Stimulated activated naive CD4-positive, alpha-beta T cell (primary cell): ENCODE measurements around the gene FIZ1.
"Not testable (repeated sequence)": the region's sequence is repeated elsewhere in the genome, so short reads cannot be mapped to it uniquely, and the experiment has no call there.

Experiments used
- DNase-seq, 6 experiments: peaks; one replicate each; lab custom pipeline; 2025; lab: John Stamatoyannopoulos, UW

The FIZ1 gene

DNA sequence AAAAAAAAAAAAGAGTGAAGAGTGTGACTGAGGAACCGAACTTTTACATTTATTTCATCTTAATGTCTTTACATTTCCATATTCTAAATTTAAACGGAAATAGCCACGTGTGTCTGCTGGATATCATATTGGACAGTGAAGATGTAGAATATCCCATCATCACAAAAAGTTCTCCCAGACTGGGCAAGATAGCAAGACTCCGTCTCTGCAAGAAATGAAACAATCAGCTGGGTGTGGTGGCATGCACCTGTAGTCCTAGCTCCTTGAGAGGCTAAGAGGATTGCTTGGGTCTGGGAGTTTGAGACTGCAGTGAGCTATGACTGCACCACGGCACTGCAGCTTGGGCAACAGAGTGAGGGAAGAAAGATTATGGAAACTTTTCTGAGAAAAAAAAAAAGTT lies 22.6 kb downstream of the FIZ1 start:
- no peak for DNase-seq

DNA sequence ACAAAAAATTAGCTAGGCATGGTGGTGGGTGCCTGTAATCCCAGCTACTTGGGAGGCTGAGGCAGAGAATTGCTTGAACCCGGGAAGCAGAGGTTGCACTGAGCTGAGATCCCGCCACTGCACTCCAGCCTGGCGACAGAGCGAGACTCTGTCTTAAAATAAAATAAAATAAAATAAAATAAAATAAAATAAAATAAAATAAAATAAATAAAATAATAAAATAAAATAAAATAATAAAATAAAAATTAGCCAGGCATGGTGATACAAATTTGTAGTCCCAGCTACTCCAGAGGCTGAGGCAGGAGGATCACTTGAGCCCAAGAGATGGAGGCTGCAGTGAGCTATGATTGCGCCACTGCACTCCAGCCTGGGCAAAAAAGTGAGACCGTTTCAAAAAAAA lies 25.4 kb downstream of the FIZ1 start:
- DNase-seq: not testable (repeated sequence)

DNA sequence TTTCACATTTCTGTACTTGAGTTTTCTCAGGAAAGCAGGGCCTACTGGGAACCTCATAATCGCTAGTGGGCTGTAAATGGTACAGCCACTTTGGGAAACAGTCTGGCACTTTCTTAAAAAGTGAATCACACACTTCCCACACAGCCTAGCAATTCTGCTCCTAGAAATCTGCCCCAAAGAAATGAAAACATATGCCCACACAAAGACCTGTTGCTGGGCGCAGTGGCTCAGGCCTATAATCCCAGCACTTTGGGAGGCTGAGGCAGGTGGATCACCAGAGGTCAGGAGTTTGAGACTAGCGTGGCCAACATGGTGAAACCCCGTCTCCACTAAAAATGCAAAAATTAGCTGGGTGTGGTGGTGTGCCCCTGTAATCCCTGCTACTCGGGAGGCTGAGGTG lies 29.8 kb downstream of the FIZ1 start:
- DNase-seq: not testable (repeated sequence)

DNA sequence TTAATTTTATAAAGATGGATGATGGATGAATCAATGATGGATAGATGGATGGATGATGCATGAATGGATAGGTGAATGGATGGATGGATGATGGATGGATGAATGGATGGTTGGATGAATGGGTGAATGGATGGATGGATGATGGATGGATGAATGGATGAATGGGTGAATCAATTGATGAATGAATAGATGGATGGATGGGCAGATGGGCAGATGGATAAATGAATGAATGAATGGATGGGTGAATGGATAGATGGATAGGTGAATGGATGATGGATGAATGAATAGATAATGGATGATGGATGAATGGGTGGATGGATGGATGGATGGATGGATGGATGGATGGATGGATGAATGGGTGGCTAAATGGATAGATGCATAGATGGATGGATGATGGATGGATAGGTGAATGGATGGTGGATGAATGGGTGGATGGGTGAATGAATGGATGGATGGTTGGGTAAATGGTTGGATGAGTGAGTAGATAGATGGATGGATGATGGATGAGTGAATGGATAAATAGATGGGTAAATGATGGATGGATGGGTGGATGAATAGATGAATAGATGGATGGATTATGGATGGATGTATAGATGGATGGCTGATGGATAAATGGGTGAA lies 31.5 kb downstream of the FIZ1 start:
- no peak for DNase-seq

DNA sequence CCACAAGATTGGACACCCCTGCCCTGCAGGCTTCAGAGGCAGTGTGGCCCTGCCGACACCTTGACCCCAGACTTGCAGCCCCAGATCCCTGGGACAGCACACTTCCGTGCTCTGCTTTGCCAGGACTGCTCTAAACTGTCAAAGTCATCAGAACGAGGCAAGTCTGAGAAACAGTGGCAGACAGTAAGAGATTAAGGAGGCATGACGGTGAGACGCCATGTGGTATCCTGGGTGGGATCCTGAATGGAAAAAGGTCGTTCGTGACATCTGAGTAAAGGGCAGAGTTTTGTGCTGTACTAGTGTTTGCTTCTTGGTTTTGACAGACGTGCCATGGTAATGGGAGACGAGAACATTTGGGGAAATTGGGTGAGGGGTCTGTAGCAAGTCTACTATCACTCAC lies 32.5 kb downstream of the FIZ1 start:
- DNase-seq: no peak

DNA sequence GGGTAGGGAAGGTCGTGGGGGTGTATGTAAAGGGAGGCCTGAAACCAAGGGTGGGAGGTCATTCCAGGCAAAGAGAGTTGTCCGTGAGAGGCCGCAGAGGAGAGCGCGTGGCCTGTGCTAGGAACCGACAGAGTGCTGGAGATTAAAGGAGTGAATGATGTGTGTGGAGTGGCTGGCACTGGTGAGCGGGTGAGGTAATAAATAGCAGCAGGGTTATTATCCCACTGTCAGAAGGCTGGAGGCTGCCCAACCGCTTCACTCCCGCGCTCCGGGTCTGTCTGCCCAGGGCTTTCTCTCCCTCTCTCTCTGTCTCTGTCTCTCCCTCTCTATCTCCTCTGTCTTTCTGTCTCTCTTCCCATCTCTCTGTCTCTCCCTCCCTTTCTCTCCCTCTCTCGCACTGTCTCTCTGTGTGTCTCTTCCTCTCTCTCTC lies 36.0 kb downstream of the FIZ1 start:
- no peak for DNase-seq

- no peak for DNase-seq
Measured at GRCh38 chr19:55559684-55560083, 39.6 kb downstream of the FIZ1 start.

DNA sequence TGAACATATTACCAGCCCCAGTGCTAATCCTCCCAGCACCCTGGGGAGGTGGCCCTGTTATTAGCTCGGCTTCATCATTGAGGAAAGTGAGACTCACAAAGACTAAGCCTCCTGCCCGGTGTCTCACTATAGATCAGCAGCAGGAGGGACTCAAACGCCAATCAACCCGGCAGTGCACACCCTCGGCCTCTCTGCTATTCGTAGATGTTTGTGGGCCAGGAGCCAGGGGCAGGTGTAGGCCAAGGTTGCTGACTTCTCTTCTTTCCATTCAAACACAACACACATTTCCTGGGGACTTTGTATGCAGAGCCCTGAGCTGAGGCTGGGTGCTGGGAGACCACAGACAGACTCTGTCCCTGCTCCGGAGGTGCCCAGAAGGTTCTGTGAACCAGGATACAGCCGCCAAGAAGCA lies 44.6 kb downstream of the FIZ1 start:
- no peak for DNase-seq

- no peak for DNase-seq
Measured at GRCh38 chr19:55554302-55554701, 45.0 kb downstream of the FIZ1 start.

- DNase-seq: no peak
Measured at GRCh38 chr19:55553217-55554182, 45.8 kb downstream of the FIZ1 start.

GRCh38 chr19:55552620-55553019 lies 46.7 kb downstream of the FIZ1 start:
- DNase-seq: no peak

DNA sequence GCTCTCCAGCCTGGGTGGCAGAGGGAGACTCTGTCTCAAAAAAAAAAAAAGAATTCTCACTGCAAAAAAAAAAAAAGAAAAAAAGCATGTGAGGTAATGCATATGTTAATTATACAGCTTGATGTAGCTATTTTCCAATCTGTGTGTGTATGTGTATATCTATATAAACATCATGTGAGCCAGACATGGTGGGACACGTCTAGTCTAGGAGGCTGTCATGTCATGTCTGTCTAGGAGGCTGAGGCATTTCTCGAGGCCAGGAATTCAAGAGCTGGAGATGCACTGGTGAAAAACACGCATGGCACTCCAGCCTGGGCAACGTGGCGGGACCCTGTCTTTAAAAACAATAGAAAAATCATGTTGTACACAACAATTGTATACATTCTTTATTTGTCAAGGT lies 47.1 kb downstream of the FIZ1 start:
- DNase-seq: no peak

DNA sequence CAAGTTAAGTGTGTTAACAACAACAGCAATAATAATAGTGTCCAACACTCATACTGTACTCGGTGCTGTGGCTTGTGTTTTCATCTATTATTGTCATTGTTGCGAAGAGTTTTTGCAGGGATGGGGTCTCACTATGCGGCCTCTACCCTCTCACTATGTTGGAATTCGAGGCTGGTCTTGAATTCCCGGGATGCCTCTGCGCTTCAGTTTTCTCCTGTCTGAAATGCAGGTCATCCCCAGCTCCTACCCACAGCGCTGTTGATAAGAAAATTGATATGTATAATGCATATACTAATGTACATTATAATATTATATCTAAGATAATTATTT lies 49.0 kb downstream of the FIZ1 start:
- DNase-seq: no peak

GRCh38 chr19:55549500-55550320 lies 49.6 kb downstream of the FIZ1 start:
- DNase-seq: no peak

DNA sequence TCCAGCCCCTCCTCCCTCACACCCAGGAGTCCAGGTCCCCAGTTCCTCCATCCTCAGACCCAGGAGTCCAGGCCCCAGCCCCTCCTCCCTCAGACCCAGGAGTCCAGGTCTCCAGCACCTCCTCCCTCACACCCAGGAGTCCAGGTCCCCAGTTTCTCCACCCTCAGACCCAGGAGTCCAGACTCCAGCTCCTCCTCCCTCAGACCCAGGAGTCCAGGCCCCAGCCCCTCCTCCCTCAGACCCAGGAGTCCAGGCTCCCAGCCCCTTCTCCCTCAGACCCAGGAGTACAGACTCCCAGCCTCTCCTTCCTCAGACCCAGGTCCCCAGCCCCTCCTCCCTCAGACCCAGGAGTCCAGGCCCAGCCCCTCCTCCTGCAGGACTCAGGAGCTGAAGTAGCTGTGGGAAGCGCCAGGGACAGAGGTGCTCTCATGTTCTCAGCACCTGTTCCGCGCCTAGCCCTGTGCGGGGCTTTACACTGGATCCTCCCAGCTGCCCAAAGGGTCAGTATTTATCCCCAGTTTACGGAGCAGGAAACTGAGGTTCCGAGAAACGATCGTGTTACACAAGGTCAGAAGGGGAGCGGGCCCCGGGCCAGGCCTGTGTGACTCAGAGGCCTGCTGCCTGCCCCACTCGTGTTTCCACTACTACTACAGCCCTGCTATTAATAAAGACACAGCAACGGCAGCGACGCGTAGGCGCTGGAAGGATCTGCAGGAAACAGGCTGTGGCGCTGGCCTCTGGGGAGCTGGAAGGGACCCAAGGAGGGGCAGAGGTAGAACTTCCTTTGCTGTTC lies 52.3 kb downstream of the FIZ1 start:
- no peak for DNase-seq

DNA sequence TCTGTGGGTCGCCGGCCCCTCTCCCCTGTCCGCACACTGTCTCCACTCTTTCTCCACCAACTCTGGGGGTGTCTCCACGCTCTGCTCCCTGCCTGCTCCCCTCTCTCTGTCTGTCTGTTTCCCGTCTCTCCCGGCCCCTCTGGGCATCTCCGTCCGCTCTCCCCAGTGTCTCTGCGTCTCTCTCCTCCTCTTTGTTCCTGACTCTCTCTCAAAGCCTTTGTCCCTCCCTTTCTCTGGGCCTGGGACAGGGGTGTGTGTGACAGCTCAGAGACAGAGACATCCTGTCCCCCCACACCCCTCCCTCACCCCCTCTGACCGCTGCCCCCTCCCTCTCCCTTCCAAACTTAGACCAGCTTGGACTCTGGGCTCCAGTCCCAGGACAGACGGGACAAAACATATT lies 53.3 kb downstream of the FIZ1 start:
- DNase-seq: no peak

GRCh38 chr19:55545443-55545842 lies 53.9 kb downstream of the FIZ1 start, which contains the start of gene SBK3:
SBK3 (minus strand) TSS chr19:55545543; CDS start chr19:55545543, 0 bp downstream.
- no peak for DNase-seq

DNA sequence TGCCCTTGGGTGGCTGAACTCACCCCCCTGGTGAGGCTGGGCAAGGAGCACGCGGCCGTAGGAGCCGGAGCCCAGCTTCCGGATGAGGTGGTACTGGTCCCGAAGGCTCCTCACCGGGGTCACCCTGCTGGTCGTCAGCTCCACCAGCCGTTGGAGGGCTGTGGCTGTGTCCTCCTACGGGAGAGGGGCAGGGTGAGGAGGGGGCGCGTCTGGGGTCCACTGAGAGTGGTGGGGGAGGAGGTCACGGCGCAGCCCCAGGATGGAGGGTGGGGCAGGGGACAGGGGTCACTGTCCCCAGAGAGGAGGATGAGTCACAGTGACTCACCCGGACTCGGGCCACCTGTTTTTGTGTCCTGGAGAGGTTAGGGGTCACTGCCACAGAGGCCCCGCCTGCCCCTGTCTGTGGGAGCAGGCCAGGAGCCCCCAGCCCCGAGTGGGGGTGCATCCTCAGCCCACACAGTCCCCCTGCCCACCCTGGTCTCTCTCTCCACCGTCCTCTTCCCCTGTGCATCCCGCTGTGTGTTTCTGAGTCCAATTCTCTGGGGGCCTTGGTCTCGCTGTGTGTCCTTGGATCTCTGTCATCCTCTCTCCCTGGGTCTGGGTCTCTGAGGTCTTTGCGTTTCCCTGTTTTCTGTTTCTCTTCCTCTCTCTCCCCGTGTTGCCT lies 54.4 kb downstream of the FIZ1 start:
- DNase-seq: no peak

DNA sequence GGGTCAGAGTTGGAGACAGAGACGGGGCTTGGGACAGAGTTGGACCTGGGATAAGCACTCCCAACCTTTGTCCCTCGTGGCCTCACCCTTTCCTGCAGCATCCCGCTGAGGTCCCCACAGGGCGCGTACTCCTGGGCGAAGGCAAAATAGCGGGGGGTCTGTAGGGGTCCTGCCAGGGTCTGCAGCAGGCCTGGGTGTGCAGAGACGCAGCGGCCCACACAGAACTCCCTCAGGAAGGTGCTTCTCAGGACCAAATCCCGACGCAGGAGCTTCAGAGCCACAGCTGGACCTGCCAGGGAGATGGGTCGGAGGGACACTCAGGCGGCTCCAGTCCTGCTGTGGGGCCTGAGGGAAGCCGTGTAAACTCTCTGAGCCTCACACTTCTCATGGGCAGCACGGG lies 55.3 kb downstream of the FIZ1 start:
- no peak for DNase-seq

GRCh38 chr19:55543567-55543966 lies 55.8 kb downstream of the FIZ1 start:
- no peak for DNase-seq

GRCh38 chr19:55542292-55542855 lies 56.9 kb downstream of the FIZ1 start:
- no peak for DNase-seq
